GM12801 (cell line): ENCODE measurements around the gene NDC80.

Source experiments
- CTCF ChIP-seq: IDR thresholded peaks from one replicate; pipeline ENCODE4 v1.5.1; 2011; ENCODE audit warnings: control low read depth; ENCODE audit not compliant: insufficient read length; ENCODE audit errors: extremely low read depth

NDC80 gene

GRCh38 chr18:2571200-2572170, at the start of gene NDC80, which contains the start of gene METTL4:
Gene NDC80 (plus strand): TSS chr18:2571557. CDS start chr18:2572986, 1,429 bp downstream.
Gene METTL4 (minus strand): TSS chr18:2571505. CDS start chr18:2567216, 4,289 bp downstream.
- no peak for TF ChIP-seq CTCF

- TF ChIP-seq CTCF = no peak
Observed at GRCh38 chr18:2522112-2522511, 49.2 kb upstream of the NDC80 start.

- no peak for TF ChIP-seq CTCF
Observed at GRCh38 chr18:2526329-2526728, 45.0 kb upstream of the NDC80 start.

- no peak for TF ChIP-seq CTCF
Observed at GRCh38 chr18:2529154-2529553, 42.2 kb upstream of the NDC80 start.

- no peak for TF ChIP-seq CTCF
Observed at GRCh38 chr18:2531751-2532150, 39.6 kb upstream of the NDC80 start.

- no peak for TF ChIP-seq CTCF
Observed at GRCh38 chr18:2532797-2533196, 38.6 kb upstream of the NDC80 start.

GRCh38 chr18:2534906-2535305, 36.5 kb upstream of the NDC80 start:
- no peak for TF ChIP-seq CTCF
